HepG2 (cell line): ENCODE results near the gene C10orf71. TPM values are rescaled to one million over a fixed set of nuclear protein-coding genes. Genes with fewer than 3 reads are reported as not detected.

Experiments used
- ASH2L ChIP-seq: fragments of 300-600, 200-600 bp; sonication (generic); IDR thresholded peaks from 2 replicates; pipeline ENCODE4 v1.7.0; 2017; ENCODE audit warnings: low read depth, mild to moderate bottlenecking, moderate library complexity, mixed read lengths, low read length; ENCODE audit not compliant: insufficient read length
- CSRNP1 ChIP-seq: sonication (generic); formaldehyde crosslinking; IDR thresholded peaks from 2 replicates; pipeline ENCODE4 v1.8.1; 2023; ENCODE audit warnings: mild to moderate bottlenecking, missing genetic modification reagents
- IRF2 ChIP-seq: IDR thresholded peaks from 2 replicates; pipeline ENCODE4 v1.6.1; 2018; ENCODE audit warnings: missing genetic modification reagents, missing compliant biosample characterization
- NCOA5 ChIP-seq: sonication (generic); formaldehyde crosslinking; IDR thresholded peaks from 2 replicates; pipeline ENCODE4 v1.4.0; 2020; ENCODE audit warnings: missing genetic modification reagents
- SMAD3 ChIP-seq: sonication (generic); formaldehyde crosslinking; IDR thresholded peaks from 2 replicates; pipeline ENCODE4 v1.4.0; 2020; ENCODE audit warnings: missing genetic modification reagents
- ZNF230 ChIP-seq: sonication (generic); formaldehyde crosslinking; IDR thresholded peaks from 2 replicates; pipeline ENCODE4 v1.4.0; 2020; ENCODE audit warnings: mild to moderate bottlenecking, missing genetic modification reagents
- ZNF263 ChIP-seq: sonication (generic); formaldehyde crosslinking; IDR thresholded peaks from 2 replicates; pipeline ENCODE4 v1.4.0; 2020; ENCODE audit warnings: missing genetic modification reagents
- ZNF430 ChIP-seq: sonication (generic); formaldehyde crosslinking; IDR thresholded peaks from 2 replicates; pipeline ENCODE4 v1.9.0; 2021; ENCODE audit warnings: mild to moderate bottlenecking, missing genetic modification reagents
- ZNF510 ChIP-seq: sonication (generic); formaldehyde crosslinking; IDR thresholded peaks from 2 replicates; pipeline ENCODE4 v1.4.0; 2020; ENCODE audit warnings: low read depth, mild to moderate bottlenecking, missing genetic modification reagents
- ZNF512 ChIP-seq: sonication (generic); formaldehyde crosslinking; IDR thresholded peaks from 2 replicates; pipeline ENCODE4 v1.4.0; 2020; ENCODE audit warnings: mild to moderate bottlenecking, missing genetic modification reagents
- polyA plus RNA-seq, 8 experiments: library from polyadenylated mRNA; depleted of rRNA in 3 of 8; stranded (reverse) in 7 of 8; unstranded in 1 of 8; fragments of >200 nt; fragmentation: Illumina TruSeq in 4 of 8; extraction: Trizol in 4 of 8; gene quantifications; 2 replicates each; pipeline versions ENCODE4 v1.2.1 to v1.2.3, GENCODE V29; 2011 to 2016; ENCODE audit warnings: low read depth in 4 of 8, missing spikeins in 1 of 8, mixed read lengths in 1 of 8; ENCODE audit not compliant: insufficient read depth in 1 of 8
- total RNA-seq, 5 experiments: library from RNA; depleted of rRNA; stranded (reverse); fragments of >200 nt; fragmentation: Illumina TruSeq; extraction: Trizol; gene quantifications; 2 replicates each; pipeline ENCODE4 v1.2.3, GENCODE V29; 2016; ENCODE audit warnings: low read depth in 1 of 5

C10orf71 gene
- total and polyA plus RNA-seq, 2 of the 13 experiments (the other 11 are each of a cell fraction or from before 2014, with no cell fraction given): not detected

GRCh38 chr10:49279015-49279880, 19.7 kb upstream of the C10orf71 start (continued):
- TF ChIP-seq CSRNP1 (CRISPR knock-in tag) (no peak), NCOA5 (CRISPR knock-in tag) (no peak), SMAD3 (CRISPR knock-in tag) (no peak), ZNF263 (CRISPR knock-in tag) (no peak), ASH2L (no peak), ZNF430 (CRISPR knock-in tag) (no peak), ZNF510 (no peak), ZNF512 (CRISPR knock-in tag) (no peak), ZNF230 (no peak), IRF2 (CRISPR knock-in tag) (no peak)
- TF ChIP-seq, all 625 proteins: peak for 0
